Uterus (tissue), 2 donors: ENCODE results near the gene SFSWAP.

Experiments used
- CTCF ChIP-seq, 4 experiments: fragments of 200-600 bp in 2 of 4; fragments of 450-650 bp in 2 of 4; sonication (generic) in 2 of 4; IDR thresholded peaks; one replicate each; pipeline ENCODE4 v1.5.1; 2016 to 2019; ENCODE audit warnings: antibody characterized with exemption in 4 of 4, mild to moderate bottlenecking in 2 of 4, moderate library complexity in 1 of 4
- POLR2A ChIP-seq, 2 donors: fragments of 450-650 bp; IDR thresholded peaks; one replicate each; pipeline ENCODE4 v1.6.1; 2016; ENCODE audit warnings: antibody characterized with exemption in 2 of 2, mild to moderate bottlenecking in 1 of 2, moderate library complexity in 1 of 2

- TF ChIP-seq CTCF (IDR thresholded peaks at IDR 0.05) (no peak), POLR2A (IDR thresholded peaks at IDR 0.05) (no peak)
Observed at GRCh38 chr12:131747276-131748177, 36.6 kb downstream of the SFSWAP start.
